Rectal smooth muscle tissue (tissue), 1 donor: ENCODE measurements around the gene COL19A1.

Source experiments
- H3K27ac ChIP-seq: one replicate; pipeline ENCODE4 v1.7.0; 2013; ENCODE audit warnings: low read depth, low read length, inconsistent platforms
- H3K27me3 ChIP-seq: one replicate; pipeline ENCODE4 v1.7.0; 2013; ENCODE audit warnings: low read length; ENCODE audit not compliant: control insufficient read depth, insufficient read depth
- H3K36me3 ChIP-seq: one replicate; pipeline ENCODE4 v1.7.0; 2013; ENCODE audit warnings: low read length; ENCODE audit not compliant: control insufficient read depth, insufficient read depth
- H3K4me1 ChIP-seq: one replicate; pipeline ENCODE4 v1.7.0; 2013; ENCODE audit warnings: low read length; ENCODE audit not compliant: control insufficient read depth, insufficient read depth
- H3K4me3 ChIP-seq: one replicate; pipeline ENCODE4 v1.7.0; 2013; ENCODE audit warnings: low read length
- H3K9ac ChIP-seq: one replicate; pipeline ENCODE4 v1.7.0; 2013; ENCODE audit warnings: low read length

COL19A1 gene

GRCh38 chr6:70051197-70052124, 185.1 kb downstream of the COL19A1 start:
- Histone ChIP-seq H3K4me3 (no peak overlapping the region), H3K27ac (no peak overlapping the region), H3K4me1 (no peaks in the 10 kb centered on the region), H3K36me3 (no peaks in the 10 kb centered on the region), H3K27me3 (no peaks in the 10 kb centered on the region), H3K9ac (no peak overlapping the region)

DNA sequence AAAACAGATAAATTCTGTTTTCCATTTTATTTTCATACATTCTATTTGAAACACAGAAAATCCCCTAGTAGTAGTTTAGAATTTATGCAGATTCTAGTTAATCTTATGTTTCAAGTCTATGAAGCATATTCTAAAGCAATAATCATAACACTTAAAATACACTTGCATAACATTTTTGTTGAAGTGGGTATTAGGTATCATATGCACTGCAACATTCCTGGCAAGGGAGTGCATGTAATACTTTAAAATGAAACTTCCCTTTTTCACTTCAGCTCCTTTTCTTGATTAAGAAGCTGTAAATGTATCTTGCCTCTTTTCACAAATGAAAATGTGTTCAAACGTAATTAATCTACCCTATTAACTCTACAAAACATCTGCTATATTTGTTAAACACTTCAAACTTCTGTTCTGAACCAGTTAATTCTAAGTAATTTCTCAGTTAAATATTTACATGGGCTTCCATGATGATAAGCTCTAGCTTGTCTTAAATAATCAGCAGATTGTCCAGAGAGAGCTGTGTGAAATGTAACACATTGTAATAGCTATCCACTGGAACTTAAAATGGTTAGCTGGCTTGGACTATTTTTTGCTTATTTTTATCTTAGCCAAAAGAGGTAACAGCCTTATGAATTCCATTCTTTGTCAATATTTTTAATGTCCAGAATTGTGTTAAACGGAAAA, 192.8 kb downstream of the COL19A1 start:
- Histone ChIP-seq H3K9ac (no peak overlapping the region), H3K27me3 (no peaks in the 10 kb centered on the region), H3K4me3 (no peak overlapping the region), H3K27ac (no peak overlapping the region), H3K4me1 (no peaks in the 10 kb centered on the region), H3K36me3 (no peaks in the 10 kb centered on the region)

- H3K27me3 ChIP-seq: no peaks in the 10 kb centered on the region
- no peak overlapping the region for H3K9ac ChIP-seq
- H3K4me3 ChIP-seq: no peak overlapping the region
- H3K4me1 ChIP-seq: no peaks in the 10 kb centered on the region
- H3K27ac ChIP-seq: no peak overlapping the region
- no peaks in the 10 kb centered on the region for H3K36me3 ChIP-seq
Observed at GRCh38 chr6:70060680-70061079, 194.3 kb downstream of the COL19A1 start.

- no peaks in the 10 kb centered on the region for H3K27me3 ChIP-seq
- H3K36me3 ChIP-seq: no peaks in the 10 kb centered on the region
- H3K4me1 ChIP-seq: no peaks in the 10 kb centered on the region
- no peak overlapping the region for H3K4me3 ChIP-seq
- no peak overlapping the region for H3K9ac ChIP-seq
- no peak overlapping the region for H3K27ac ChIP-seq
Observed at GRCh38 chr6:70061546-70061945, 195.2 kb downstream of the COL19A1 start.

GRCh38 chr6:70062010-70062409, 195.7 kb downstream of the COL19A1 start:
- no peaks in the 10 kb centered on the region for H3K27me3 ChIP-seq

GRCh38 chr6:70072540-70073179, 206.3 kb downstream of the COL19A1 start:
- no peaks in the 10 kb centered on the region for H3K36me3 ChIP-seq
- no peaks in the 10 kb centered on the region for H3K27me3 ChIP-seq
- H3K4me1 ChIP-seq: no peaks in the 10 kb centered on the region
- no peak overlapping the region for H3K4me3 ChIP-seq
- no peak overlapping the region for H3K27ac ChIP-seq
- no peak overlapping the region for H3K9ac ChIP-seq

More at GRCh38 chr6:70062010-70062409, 195.7 kb downstream of the COL19A1 start:
- no peak overlapping the region for H3K27ac ChIP-seq
- no peaks in the 10 kb centered on the region for H3K36me3 ChIP-seq
- no peaks in the 10 kb centered on the region for H3K4me1 ChIP-seq
- H3K9ac ChIP-seq: no peak overlapping the region
- H3K4me3 ChIP-seq: no peak overlapping the region

DNA sequence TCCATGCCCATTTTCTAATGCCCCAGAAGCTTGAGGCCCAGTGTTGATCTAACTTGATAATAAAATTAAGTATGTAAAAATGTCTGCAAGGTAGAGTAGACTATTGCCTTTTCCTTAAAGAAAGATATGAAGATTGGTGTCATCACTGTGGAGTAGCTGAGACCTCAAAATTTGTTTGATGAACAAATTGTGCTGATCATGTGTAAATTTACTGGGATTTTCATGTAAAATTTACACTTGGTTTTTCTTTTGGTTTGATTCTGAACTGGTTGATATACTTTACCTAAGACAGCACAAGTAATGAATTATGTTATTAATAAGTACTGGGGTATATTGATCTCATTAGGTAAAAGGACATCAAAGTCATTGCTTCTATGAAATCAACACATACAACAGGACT, 207.3 kb downstream of the COL19A1 start:
- H3K4me1 ChIP-seq: no peaks in the 10 kb centered on the region
- H3K27me3 ChIP-seq: no peaks in the 10 kb centered on the region
- no peak overlapping the region for H3K27ac ChIP-seq
- no peak overlapping the region for H3K9ac ChIP-seq
- H3K4me3 ChIP-seq: no peak overlapping the region
- no peaks in the 10 kb centered on the region for H3K36me3 ChIP-seq

DNA sequence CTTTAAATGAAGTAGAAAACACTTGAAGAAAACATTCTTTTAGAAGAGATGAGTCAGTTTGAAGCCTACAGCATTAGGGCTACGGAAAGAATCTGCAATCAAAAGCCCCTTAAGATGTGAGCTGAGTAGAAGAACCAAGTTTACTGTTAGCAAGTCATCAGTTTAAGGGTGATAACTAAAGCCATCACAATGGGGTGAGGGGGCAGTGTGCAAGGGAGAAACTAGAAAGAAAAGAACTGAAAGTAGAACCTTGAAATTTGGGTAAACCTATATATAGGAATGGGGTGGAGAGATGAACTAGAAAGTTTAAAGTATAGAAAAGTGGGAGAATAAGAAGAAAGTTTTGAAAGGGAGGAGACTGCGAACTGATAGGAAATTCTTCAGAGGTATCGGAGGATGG, 212.9 kb downstream of the COL19A1 start:
- Histone ChIP-seq H3K4me1 (no peaks in the 10 kb centered on the region), H3K27ac (no peak overlapping the region), H3K36me3 (no peaks in the 10 kb centered on the region), H3K27me3 (no peaks in the 10 kb centered on the region), H3K4me3 (no peak overlapping the region), H3K9ac (no peak overlapping the region)

GRCh38 chr6:70080443-70081070, 214.2 kb downstream of the COL19A1 start:
- Histone ChIP-seq H3K4me1 (no peaks in the 10 kb centered on the region), H3K4me3 (no peak overlapping the region), H3K27me3 (no peaks in the 10 kb centered on the region), H3K9ac (no peak overlapping the region), H3K36me3 (no peaks in the 10 kb centered on the region), H3K27ac (no peak overlapping the region)

- Histone ChIP-seq H3K36me3 (no peaks in the 10 kb centered on the region), H3K4me3 (no peak overlapping the region), H3K27me3 (no peaks in the 10 kb centered on the region), H3K27ac (no peak overlapping the region), H3K9ac (no peak overlapping the region), H3K4me1 (no peaks in the 10 kb centered on the region)
Observed at GRCh38 chr6:70082830-70083229, 216.5 kb downstream of the COL19A1 start.

GRCh38 chr6:70086806-70087205, 220.4 kb downstream of the COL19A1 start:
- H3K9ac ChIP-seq: no peak overlapping the region
- no peaks in the 10 kb centered on the region for H3K36me3 ChIP-seq
- no peaks in the 10 kb centered on the region for H3K4me1 ChIP-seq
- H3K27me3 ChIP-seq: no peaks in the 10 kb centered on the region
- H3K27ac ChIP-seq: no peak overlapping the region
- H3K4me3 ChIP-seq: no peak overlapping the region

DNA sequence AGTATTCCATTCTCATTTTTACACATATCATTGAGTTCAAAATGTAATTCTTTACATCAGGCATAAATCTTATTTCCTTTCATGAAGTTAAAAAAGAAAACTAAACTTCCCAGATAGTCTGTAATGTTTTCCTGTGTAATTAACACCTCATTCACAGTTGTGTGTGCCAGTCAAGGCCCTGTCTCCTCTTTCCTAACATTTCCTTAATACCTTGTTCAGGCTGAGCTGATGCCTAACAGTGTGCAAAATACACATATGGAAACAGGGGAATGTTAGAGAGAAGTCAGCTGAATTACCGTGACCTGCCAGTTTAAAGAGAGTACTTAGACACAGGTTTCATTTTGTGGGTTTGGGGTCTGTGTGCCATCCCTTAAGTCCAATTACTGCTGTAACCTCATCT, 227.8 kb downstream of the COL19A1 start:
- Histone ChIP-seq H3K4me3 (no peak overlapping the region), H3K27me3 (no peaks in the 10 kb centered on the region), H3K36me3 (no peaks in the 10 kb centered on the region), H3K27ac (no peak overlapping the region), H3K9ac (no peak overlapping the region), H3K4me1 (no peaks in the 10 kb centered on the region)
